Neural progenitor cell (in vitro differentiated cells): ENCODE results near the gene ETFRF1.

ENCODE experiments used
- CTCF ChIP-seq: fragments of 200-600 bp; sonication (generic); IDR thresholded peaks from 2 replicates; pipeline ENCODE4 v1.5.1; 2017; ENCODE audit warnings: antibody characterized with exemption, mild to moderate bottlenecking
- EZH2 ChIP-seq: fragments of 200-600 bp; sonication (generic); IDR thresholded peaks from 2 replicates; pipeline ENCODE4 v1.6.1; 2017; ENCODE audit warnings: antibody characterized with exemption, mild to moderate bottlenecking, moderate library complexity

- TF ChIP-seq CTCF (no peak), EZH2 (no peak)
These were observed 12.8 kb downstream of the ETFRF1 start for GRCh38 chr12:25207846-25208245.
